SU-DHL-6 (cell line): Measurements from ENCODE around the gene NAA10.

Experiments
- H2AFZ ChIP-seq: fragments of 200-600 bp; sonication (generic); 2 replicates; pipeline ENCODE4 v1.6.1; 2014; ENCODE audit warnings: low read depth, mild to moderate bottlenecking, moderate library complexity, mixed read lengths, antibody characterized with exemption, low read length; ENCODE audit not compliant: severe bottlenecking
- H3F3A ChIP-seq: fragments of 200-600 bp; shearing (Covaris generic); 2 replicates; pipeline ENCODE4 v1.6.0; 2016; ENCODE audit warnings: antibody characterized with exemption, mild to moderate bottlenecking; ENCODE audit not compliant: insufficient read depth
- H3K27ac ChIP-seq: fragments of 200-600 bp; sonication (generic); 2 replicates; pipeline ENCODE4 v1.5.1; 2016; ENCODE audit warnings: low read depth, mild to moderate bottlenecking, low read length, moderate library complexity, mixed read lengths
- H3K27me3 ChIP-seq: fragments of 200-600 bp; sonication (generic), shearing (Covaris generic); 2 replicates; pipeline ENCODE4 v1.6.0; 2014; ENCODE audit warnings: mild to moderate bottlenecking, low read length
- H3K36me3 ChIP-seq: fragments of 200-600 bp; sonication (generic); 2 replicates; pipeline ENCODE4 v1.6.1; 2014; ENCODE audit warnings: mild to moderate bottlenecking, low read length, mixed read lengths
- H3K4me2 ChIP-seq: fragments of 300-600, 200-600 bp; shearing (Covaris generic), sonication (generic); 2 replicates; pipeline ENCODE4 v1.6.0; 2014; ENCODE audit warnings: low read length, low read depth, mild to moderate bottlenecking; ENCODE audit not compliant: poor library complexity, severe bottlenecking
- H3K4me3 ChIP-seq: fragments of 200-600 bp; sonication (generic); 2 replicates; pipeline ENCODE4 v1.5.1; 2014; ENCODE audit warnings: antibody characterized with exemption, low read length, mild to moderate bottlenecking, mixed read lengths; ENCODE audit not compliant: insufficient read depth, poor library complexity, severe bottlenecking
- H3K79me2 ChIP-seq: fragments of 200-600 bp; sonication (generic); 2 replicates; pipeline ENCODE4 v1.6.1; 2014; ENCODE audit warnings: mild to moderate bottlenecking, low read length, moderate library complexity; ENCODE audit not compliant: insufficient read depth
- H3K9ac ChIP-seq: fragments of 200-600 bp; sonication (generic); 2 replicates; pipeline ENCODE4 v1.7.0; 2014; ENCODE audit warnings: mild to moderate bottlenecking, low read length
- H3K9me2 ChIP-seq: fragments of 200-600 bp; sonication (generic); replicated peaks from 2 replicates; pipeline ENCODE4 v1.6.1; 2014; ENCODE audit warnings: low read length; ENCODE audit not compliant: insufficient read depth
- H3K9me3 ChIP-seq: fragments of 200-600 bp; sonication (generic); 2 replicates; pipeline ENCODE4 v1.6.1; 2014; ENCODE audit warnings: low read length, mixed read lengths; ENCODE audit not compliant: insufficient read depth
- H4K20me1 ChIP-seq: fragments of 200-600 bp; sonication (generic); 2 replicates; pipeline ENCODE4 v1.6.1; 2014; ENCODE audit warnings: low read depth, mild to moderate bottlenecking, antibody characterized with exemption, low read length, moderate library complexity, mixed read lengths
- EZH2phosphoT487 ChIP-seq: fragments of 200-600 bp; sonication (generic), shearing (Covaris generic); conservative IDR thresholded peaks from 2 replicates; pipeline ENCODE4 v1.6.1; 2018; ENCODE audit warnings: mild to moderate bottlenecking, antibody characterized with exemption, low read length, moderate library complexity, mixed read lengths
- TF ChIP-seq, protein P1 (sequence below): fragments of 200-600 bp; sonication (generic); IDR thresholded peaks from one replicate; pipeline ENCODE4 v1.5.1; 2017; ENCODE audit warnings: antibody characterized with exemption, mild to moderate bottlenecking, low read length, moderate library complexity; ENCODE audit not compliant: insufficient read depth, poor library complexity, severe bottlenecking

The NAA10 gene

DNA sequence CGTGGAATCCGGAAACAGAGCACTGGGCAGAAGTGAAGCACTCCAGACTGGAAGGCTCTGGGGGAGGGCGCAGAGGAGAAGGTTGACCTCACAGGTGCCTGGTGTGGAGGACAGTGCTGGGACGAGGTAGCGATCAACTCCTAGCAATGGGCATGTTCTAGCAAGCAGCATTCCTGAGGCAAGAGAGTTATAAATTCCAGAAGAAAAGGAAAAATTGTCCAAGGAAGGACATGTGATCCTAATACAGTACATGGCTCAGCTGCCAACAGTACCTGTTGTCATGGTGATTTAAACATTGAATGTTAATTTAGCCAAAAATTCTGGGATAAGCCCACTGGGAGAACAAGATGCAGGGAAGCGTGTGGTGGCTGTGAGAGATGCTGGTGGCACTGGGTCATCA is 17.0 kb downstream of the NAA10 start:
- Histone ChIP-seq H3K27ac (no peak overlapping the region), H3K36me3 (no peaks in the 10 kb centered on the region), H3K4me3 (no peak overlapping the region), H3K79me2 (no peaks in the 10 kb centered on the region), H4K20me1 (no peaks in the 10 kb centered on the region), H3K9ac (no peak overlapping the region), H3K27me3 (no peaks in the 10 kb centered on the region), H3K9me2 (no peaks in the 10 kb centered on the region), H3K4me2 (no peak overlapping the region), H2AFZ (no peak overlapping the region), H3K9me3 (no peaks in the 10 kb centered on the region), H3F3A (no peaks in the 10 kb centered on the region)
- no peak for TF ChIP-seq EZH2phosphoT487
- TF ChIP-seq, protein P1, sequence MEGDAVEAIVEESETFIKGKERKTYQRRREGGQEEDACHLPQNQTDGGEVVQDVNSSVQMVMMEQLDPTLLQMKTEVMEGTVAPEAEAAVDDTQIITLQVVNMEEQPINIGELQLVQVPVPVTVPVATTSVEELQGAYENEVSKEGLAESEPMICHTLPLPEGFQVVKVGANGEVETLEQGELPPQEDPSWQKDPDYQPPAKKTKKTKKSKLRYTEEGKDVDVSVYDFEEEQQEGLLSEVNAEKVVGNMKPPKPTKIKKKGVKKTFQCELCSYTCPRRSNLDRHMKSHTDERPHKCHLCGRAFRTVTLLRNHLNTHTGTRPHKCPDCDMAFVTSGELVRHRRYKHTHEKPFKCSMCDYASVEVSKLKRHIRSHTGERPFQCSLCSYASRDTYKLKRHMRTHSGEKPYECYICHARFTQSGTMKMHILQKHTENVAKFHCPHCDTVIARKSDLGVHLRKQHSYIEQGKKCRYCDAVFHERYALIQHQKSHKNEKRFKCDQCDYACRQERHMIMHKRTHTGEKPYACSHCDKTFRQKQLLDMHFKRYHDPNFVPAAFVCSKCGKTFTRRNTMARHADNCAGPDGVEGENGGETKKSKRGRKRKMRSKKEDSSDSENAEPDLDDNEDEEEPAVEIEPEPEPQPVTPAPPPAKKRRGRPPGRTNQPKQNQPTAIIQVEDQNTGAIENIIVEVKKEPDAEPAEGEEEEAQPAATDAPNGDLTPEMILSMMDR: no peak

DNA sequence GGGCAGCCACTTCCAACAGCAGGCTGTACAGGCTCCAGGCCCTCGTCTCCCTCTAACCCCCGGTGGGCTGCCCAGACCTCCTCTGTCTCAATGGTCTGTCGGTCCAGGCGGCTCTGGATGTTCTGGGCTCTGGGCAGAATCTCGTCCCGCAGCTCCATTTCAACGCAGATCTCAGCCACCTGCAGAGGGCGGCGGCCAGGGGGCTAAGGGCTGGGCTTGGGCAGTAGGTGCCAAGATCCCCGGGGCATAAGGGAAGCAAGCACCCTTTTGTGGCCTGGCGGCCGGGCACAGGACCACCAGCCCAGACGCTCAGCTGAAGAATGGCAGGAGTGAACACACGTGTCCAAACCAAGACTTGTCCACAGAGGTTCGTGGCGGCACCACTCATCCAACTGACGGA is 21.1 kb downstream of the NAA10 start:
- Histone ChIP-seq H3K9me3 (no peaks in the 10 kb centered on the region), H3K79me2 (no peaks in the 10 kb centered on the region), H2AFZ (no peak overlapping the region), H3K9me2 (no peaks in the 10 kb centered on the region), H3K4me2 (no peak overlapping the region), H3K4me3 (no peak overlapping the region), H3K36me3 (no peaks in the 10 kb centered on the region), H3F3A (no peaks in the 10 kb centered on the region), H3K27me3 (no peaks in the 10 kb centered on the region), H3K27ac (no peak overlapping the region), H4K20me1 (no peaks in the 10 kb centered on the region), H3K9ac (no peak overlapping the region)
- no peak for TF ChIP-seq EZH2phosphoT487
- TF ChIP-seq, protein P1: no peak

DNA sequence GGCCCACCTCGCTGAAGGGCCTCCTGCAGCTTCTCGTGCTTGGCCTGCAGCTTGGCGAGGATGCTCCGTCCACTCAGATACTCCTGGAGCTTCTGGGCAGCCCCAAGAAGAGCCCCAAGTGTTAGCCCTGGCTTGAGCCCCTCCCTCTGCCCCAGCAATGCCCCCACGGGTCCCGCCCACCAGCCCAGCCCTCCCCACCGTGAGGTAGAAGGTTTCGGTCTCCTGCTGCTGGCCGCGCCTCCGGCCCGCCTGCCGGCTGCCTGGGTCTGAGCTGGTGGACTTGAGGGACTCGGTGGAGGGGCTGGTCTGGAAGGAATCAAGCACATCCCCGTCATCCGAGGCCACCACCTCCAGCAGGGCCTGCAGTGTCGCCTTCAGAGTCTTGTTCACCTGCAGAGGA is 21.6 kb downstream of the NAA10 start:
- Histone ChIP-seq H3K27me3 (no peaks in the 10 kb centered on the region), H4K20me1 (no peaks in the 10 kb centered on the region), H3K79me2 (no peaks in the 10 kb centered on the region), H2AFZ (no peak overlapping the region), H3K4me3 (no peak overlapping the region), H3K36me3 (no peaks in the 10 kb centered on the region), H3K9ac (no peak overlapping the region), H3F3A (no peaks in the 10 kb centered on the region), H3K4me2 (no peak overlapping the region), H3K27ac (no peak overlapping the region), H3K9me3 (no peaks in the 10 kb centered on the region), H3K9me2 (no peaks in the 10 kb centered on the region)
- TF ChIP-seq, protein P1: no peak
- TF ChIP-seq EZH2phosphoT487: no peak
